Heart right ventricle (tissue), 16 donors: ENCODE results near the gene PGAP6. TPM values are rescaled to one million over a fixed set of nuclear protein-coding genes. Genes with fewer than 3 reads are reported as not detected.
"Not testable (repeated sequence)": the region's sequence is repeated elsewhere in the genome, so short reads cannot be mapped to it uniquely, and the experiment has no call there.

Experiments used
- ATAC-seq, 8 donors: fragments of 200-7000 bp; cut with Tn5 transposase; one replicate each; pipeline ENCODE4 v1.9.1; 2020; ENCODE audit warnings: mild to moderate bottlenecking in 8 of 8, moderate library complexity in 8 of 8, moderate number of reproducible peaks in 1 of 8
- DNase-seq, 2 donors: peaks; one replicate each; pipeline ENCODE4 v3.0.0-alpha.2; 2020
- H3K27ac ChIP-seq, 10 donors: fragments of 200-600 bp; sonication (generic) in 2 of 10; one replicate each; pipeline versions ENCODE4 v1.5.0 to v1.8.0; 2020 to 2022; ENCODE audit warnings: mild to moderate bottlenecking in 3 of 10
- H3K27me3 ChIP-seq, 7 donors: fragments of 200-600 bp; one replicate each; pipeline ENCODE4 v1.8.0; 2021 to 2022; ENCODE audit warnings: mild to moderate bottlenecking in 2 of 7
- H3K36me3 ChIP-seq, 9 donors: fragments of 200-600 bp; sonication (generic) in 1 of 9; one replicate each; pipeline versions ENCODE4 v1.5.0 to v1.8.0; 2020 to 2022; ENCODE audit warnings: mild to moderate bottlenecking in 2 of 9
- H3K4me1 ChIP-seq, 9 donors: fragments of 200-600 bp; sonication (generic) in 1 of 9; one replicate each; pipeline versions ENCODE4 v1.5.0 to v1.8.0; 2020 to 2022; ENCODE audit warnings: mild to moderate bottlenecking in 4 of 9
- H3K4me3 ChIP-seq, 10 donors: fragments of 200-600 bp; sonication (generic) in 2 of 10; one replicate each; pipeline versions ENCODE4 v1.5.0 to v1.8.0; 2020 to 2022; ENCODE audit warnings: mild to moderate bottlenecking in 7 of 10, moderate library complexity in 2 of 10
- H3K9me3 ChIP-seq, 11 donors: fragments of 200-600 bp in 10 of 11; sonication (generic) in 2 of 11; one replicate each; pipeline versions ENCODE4 v1.5.0 to v1.8.0; 2013 to 2022; ENCODE audit warnings: mild to moderate bottlenecking in 2 of 11, control low read depth in 1 of 11, moderate library complexity in 1 of 11
- CTCF ChIP-seq, 9 donors: fragments of 200-600 bp; sonication (generic) in 2 of 9; IDR thresholded peaks; one replicate each; pipeline versions ENCODE4 v1.5.0 to v1.8.0; 2021 to 2022; ENCODE audit warnings: antibody characterized with exemption in 9 of 9, mild to moderate bottlenecking in 5 of 9, moderate library complexity in 1 of 9
- WGBS, 2 donors: extraction: QIAGEN DNeasy Blood & Tissue Kit; methylation state at CpG; one replicate each; pipeline ENCODE4 v1.1.7; 2013; ENCODE audit warnings: inconsistent platforms in 1 of 2; 5-methylcytosine and 5-hydroxymethylcytosine counted together
- intact Hi-C, 10 donors: fragments of 100-400 bp; cut with DNase I; formaldehyde crosslinking; loops; one replicate each; pipeline versions ENCODE4 v1.11.1 to v1.14.2; 2022
- polyA plus RNA-seq, 2 donors: library from polyadenylated mRNA; stranded (reverse); fragments of 200-250 nt; gene quantifications; one replicate each; pipeline ENCODE4 v1.2.3, GENCODE V29; 2013
- total RNA-seq, 10 donors: library from RNA; stranded (reverse); fragmentation: NEBNext Ultra II Directional in 3 of 10; extraction: Animal tissue kit (Norgen Biotek cat#: 25700) in 3 of 10; gene quantifications; one replicate each; pipeline versions ENCODE4 v1.2.1 to v1.2.4, GENCODE V29; 2021 to 2023
- donor health status: Arrhythmogenic right ventricular cardiomyopathy.
- donor health status: ischemic (EF 13 %, LVEDD 7.1; RV severe dilation, severe dysfunction).
- donor health status: healthy with polysubstance abuse.
- donor health status: DM: no; HTN: yes; CAD: no.
- donor health status: DM: no; HTN: no; CAD: no.
- donor health status: ischemic (EF 25% LVEDD 6.9; RV normal size, moderate dysfunction).
- donor health status: ischemic (EF 25% LVEDD 5.7; RV mildly dilated, moderate dysfunction).
- donor health status: healthy.
- donor health status: DM: yes; HTN: yes; CAD: no.
- donor health status: Ischemic cardiomyopathy.
- donor health status: ischemic (EF 35%, LVEDD 5.7; RV mildly dilated, moderate dysfunction).
- donor health status: nonischemic (EF 11% LVEDD 7.7; RV severe dilation, severe dysfunction).
- donor health status: DM: yes; HTN: yes; CAD: no.
- donor health status: PGD.
- donor health status: ischemic (EF 29% LVEDD 5.4; RV normal size, mild dysfunction).
- donor health status: nonischemic (EF 23%, LVEDD 6.1; RV moderate dilation, normal function).

Gene PGAP6
- total and polyA plus RNA-seq, 12 donors: 27.1 to 57.3 (median 33.1) TPM

- ATAC-seq: no peak
- no peaks in the 10 kb centered on the region for H3K36me3 ChIP-seq
- no peak overlapping the region for H3K27ac ChIP-seq
- H3K4me1 ChIP-seq: peaks cover 0 to 48% (median 0%) of the 10 kb centered on the region in 9 donors
- WGBS, 2 donors: 74 to 80% methylated on average over 6 of the region's 6 CpGs
- no peak for DNase-seq
- TF ChIP-seq CTCF (IDR thresholded peaks at IDR 0.05): no peak
- no peaks in the 10 kb centered on the region for H3K27me3 ChIP-seq
- no peak overlapping the region for H3K4me3 ChIP-seq
- H3K9me3 ChIP-seq: no peaks in the 10 kb centered on the region
- intact Hi-C loops: no loop called here
Observed at GRCh38 chr16:333406-334094, 48.2 kb downstream of the PGAP6 start.

DNA sequence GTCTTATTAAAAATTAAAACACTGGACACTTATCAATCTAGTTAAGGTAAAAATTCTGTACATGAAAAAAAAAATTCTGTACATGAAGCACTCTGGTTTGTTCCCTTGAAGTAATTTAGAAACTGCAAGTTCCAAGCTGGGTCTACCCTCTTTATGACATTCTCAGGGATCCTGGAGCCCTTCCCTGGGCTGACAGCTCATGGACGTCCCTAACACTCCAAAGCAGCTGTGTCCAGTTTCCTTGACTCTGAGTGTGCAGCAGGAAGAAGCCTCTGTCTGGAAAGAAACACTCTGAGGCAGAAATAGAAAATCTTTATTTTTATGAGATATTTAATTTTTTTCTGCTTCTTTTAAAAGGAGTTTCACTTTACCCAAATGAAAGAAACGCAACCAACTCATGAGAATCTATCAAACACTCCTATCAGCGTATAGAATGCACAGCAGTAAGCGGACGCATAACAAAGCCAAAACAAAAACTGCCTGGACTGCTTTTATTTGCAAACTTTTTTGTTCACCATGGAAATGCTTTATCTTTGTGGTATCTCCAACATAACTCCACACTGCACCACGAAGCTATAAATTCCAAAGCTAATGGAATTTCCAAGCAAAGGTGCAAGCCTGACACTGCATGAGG lies 50.5 kb downstream of the PGAP6 start:
- H3K4me1 ChIP-seq: peaks cover 3 to 54% (median 21%) of the 10 kb centered on the region in 9 donors
- H3K4me3 ChIP-seq, H3K36me3 ChIP-seq, H3K9me3 ChIP-seq, H3K27ac ChIP-seq, H3K27me3 ChIP-seq, intact Hi-C loops, DNase-seq: not testable (repeated sequence)
- 62 to 76% methylated on average over 6 of the region's 6 CpGs for WGBS, 2 donors
- ATAC-seq: peak in 1 of 8 donors; percentile 32

DNA sequence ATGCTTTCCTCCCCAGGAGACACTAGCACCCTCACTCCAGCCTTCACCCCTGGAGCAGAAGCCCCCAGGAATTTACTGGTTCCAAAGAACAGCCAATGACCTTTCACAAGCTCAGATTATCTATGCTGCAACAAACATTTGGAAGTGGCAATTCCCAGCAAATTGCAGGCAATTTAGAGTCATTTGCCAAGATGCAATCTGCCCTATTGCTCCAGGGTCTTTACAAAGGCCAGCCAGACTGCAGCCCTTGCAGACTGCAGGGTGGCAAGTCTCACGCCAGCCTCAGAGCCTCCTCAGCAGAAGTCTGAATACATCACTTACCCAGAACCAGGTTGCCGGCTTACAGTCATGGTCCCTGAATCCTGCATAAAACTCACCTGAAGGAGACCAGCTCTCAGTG lies 51.0 kb downstream of the PGAP6 start:
- Histone ChIP-seq H3K27me3 (no peaks in the 10 kb centered on the region), H3K27ac (no peak overlapping the region), H3K9me3 (no peaks in the 10 kb centered on the region), H3K4me1 (peaks cover 3 to 54% (median 21%) of the 10 kb centered on the region in 9 donors), H3K4me3 (no peak overlapping the region), H3K36me3 (no peaks in the 10 kb centered on the region)
- 81 to 90% methylated on average over 2 of the region's 2 CpGs for WGBS, 2 donors
- no peak for TF ChIP-seq CTCF (IDR thresholded peaks at IDR 0.05)
- intact Hi-C loops: no loop called here
- no peak for ATAC-seq
- DNase-seq: no peak

DNA sequence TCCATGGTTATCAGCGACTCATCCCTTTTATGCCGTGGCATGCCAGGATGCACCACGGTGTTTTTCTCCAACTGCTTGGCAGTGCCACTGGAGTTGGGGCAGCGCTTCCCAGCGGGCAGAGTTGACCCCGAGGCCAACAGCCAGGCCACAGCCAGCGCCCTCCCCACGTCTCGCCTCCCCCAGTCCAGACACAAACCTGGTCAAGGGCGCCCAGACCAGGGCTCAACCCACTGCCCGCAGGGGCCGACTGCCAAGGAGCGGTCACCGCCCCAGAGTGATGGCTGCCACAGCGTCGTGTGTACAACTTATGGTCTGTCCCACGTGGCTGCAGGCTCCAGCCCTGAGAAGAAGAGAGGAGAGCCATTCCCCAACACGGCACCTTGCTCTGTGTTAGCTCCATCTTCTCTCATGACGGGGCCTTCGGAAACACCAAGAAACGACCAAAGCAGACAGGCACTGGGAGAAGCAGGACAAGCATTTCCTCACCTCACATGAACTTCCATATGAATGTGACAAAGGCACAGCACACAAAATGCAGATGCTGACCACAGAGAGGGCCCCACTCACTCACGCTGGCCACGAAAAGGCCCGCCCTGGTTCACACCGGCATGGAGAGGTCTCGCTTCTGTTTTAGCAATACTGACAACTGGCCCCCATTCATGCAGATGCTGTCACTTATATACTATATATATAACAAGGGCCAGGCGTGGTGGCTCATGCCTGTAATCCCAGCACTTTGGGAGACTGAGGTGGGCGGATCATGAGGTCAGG lies 56.2 kb downstream of the PGAP6 start:
- Histone ChIP-seq H3K4me1 (peaks cover 3 to 58% (median 38%) of the 10 kb centered on the region in 9 donors), H3K27me3 (no peaks in the 10 kb centered on the region), H3K36me3 (no peaks in the 10 kb centered on the region), H3K4me3 (peak overlapping the region in 7 of 10 donors; percentile 24 to 40 (median 27)), H3K27ac (peak overlapping the region in 3 of 10 donors; percentile 65 to 74 (median 72)), H3K9me3 (no peaks in the 10 kb centered on the region)
- intact Hi-C loops: no loop called here
- ATAC-seq (no peak), DNase-seq (no peak)
- TF ChIP-seq CTCF (IDR thresholded peaks at IDR 0.05): no peak
- 85 to 87% methylated on average over 28 of the region's 28 CpGs for WGBS, 2 donors
